Measurements from ENCODE around the gene ADAM10. TPM values are rescaled to one million over a fixed set of nuclear protein-coding genes. Genes with fewer than 3 reads are reported as not detected.
A peak's percentile ranks its signal among the peaks of the same experiment; 100 is the strongest.
"Not testable (repeated sequence)": the region's sequence is repeated elsewhere in the genome, so short reads cannot be mapped to it uniquely, and the experiment has no call there.

Gene ADAM10
- total RNA-seq, 3 donors from 2014 or later, result 57.0 to 60.2 (median 57.5) TPM

- Mint-ChIP-seq H3K27me3 (ENCODE audit: low read depth) (no peaks in the 10 kb centered on the region), H3K9me3 (peaks cover under 1% of the 10 kb centered on the region), H3K36me3 (ENCODE audit: insufficient read depth) (peaks cover 44% of the 10 kb centered on the region), H3K4me3 (peak overlapping the region; percentile 35), H3K4me1 (ENCODE audit: low read depth) (peaks cover 27% of the 10 kb centered on the region)
- DNase-seq (no peak), ATAC-seq (no peak)
Measured at GRCh38 chr15:58608129-58608590, 141.3 kb downstream of the ADAM10 start.

- no peak for ATAC-seq
- H3K4me3 Mint-ChIP-seq, result no peak overlapping the region
- H3K4me1 Mint-ChIP-seq (ENCODE audit: low read depth), result peaks cover 26% of the 10 kb centered on the region
- peaks cover 43% of the 10 kb centered on the region for H3K36me3 Mint-ChIP-seq (ENCODE audit: insufficient read depth)
- no peaks in the 10 kb centered on the region for H3K27me3 Mint-ChIP-seq (ENCODE audit: low read depth)
- DNase-seq, result no peak
- H3K9me3 Mint-ChIP-seq, result no peaks in the 10 kb centered on the region
Measured at GRCh38 chr15:58606577-58607080, 142.9 kb downstream of the ADAM10 start.

- H3K36me3 Mint-ChIP-seq (ENCODE audit: insufficient read depth), result peaks cover 42% of the 10 kb centered on the region
- no peaks in the 10 kb centered on the region for H3K27me3 Mint-ChIP-seq (ENCODE audit: low read depth)
- no peak overlapping the region for H3K4me3 Mint-ChIP-seq
- no peaks in the 10 kb centered on the region for H3K9me3 Mint-ChIP-seq
- peaks cover 25% of the 10 kb centered on the region for H3K4me1 Mint-ChIP-seq (ENCODE audit: low read depth)
- DNase-seq (no peak), ATAC-seq (no peak)
Measured at GRCh38 chr15:58605931-58606530, 143.5 kb downstream of the ADAM10 start.

- Mint-ChIP-seq H3K27me3 (ENCODE audit: low read depth) (no peaks in the 10 kb centered on the region), H3K4me3 (no peak overlapping the region), H3K36me3 (ENCODE audit: insufficient read depth) (peaks cover 29% of the 10 kb centered on the region), H3K4me1 (ENCODE audit: low read depth) (peaks cover 24% of the 10 kb centered on the region), H3K9me3 (no peaks in the 10 kb centered on the region)
- no peak for DNase-seq
- no peak for ATAC-seq
Measured at GRCh38 chr15:58604455-58604923, 145.0 kb downstream of the ADAM10 start.

GRCh38 chr15:58603927-58604326 lies 145.6 kb downstream of the ADAM10 start:
- Mint-ChIP-seq H3K36me3 (ENCODE audit: insufficient read depth) (peaks cover 28% of the 10 kb centered on the region), H3K4me1 (ENCODE audit: low read depth) (peaks cover 19% of the 10 kb centered on the region)
- not testable (repeated sequence) for H3K27me3 Mint-ChIP-seq (ENCODE audit: low read depth); ATAC-seq; H3K9me3 Mint-ChIP-seq; DNase-seq; H3K4me3 Mint-ChIP-seq

- no peaks in the 10 kb centered on the region for H3K9me3 Mint-ChIP-seq
- H3K27me3 Mint-ChIP-seq (ENCODE audit: low read depth), result no peaks in the 10 kb centered on the region
- H3K4me3 Mint-ChIP-seq, result no peak overlapping the region
- peaks cover 12% of the 10 kb centered on the region for H3K4me1 Mint-ChIP-seq (ENCODE audit: low read depth)
- H3K36me3 Mint-ChIP-seq (ENCODE audit: insufficient read depth), result peaks cover 31% of the 10 kb centered on the region
- no peak for DNase-seq
- no peak for ATAC-seq
Measured at GRCh38 chr15:58602823-58603222, 146.7 kb downstream of the ADAM10 start.

GRCh38 chr15:58598829-58599210 lies 150.7 kb downstream of the ADAM10 start:
- Mint-ChIP-seq H3K4me3 (no peak overlapping the region), H3K4me1 (ENCODE audit: low read depth) (peaks cover 3% of the 10 kb centered on the region), H3K27me3 (ENCODE audit: low read depth) (no peaks in the 10 kb centered on the region), H3K36me3 (ENCODE audit: insufficient read depth) (peaks cover 34% of the 10 kb centered on the region), H3K9me3 (no peaks in the 10 kb centered on the region)
- no peak for DNase-seq
- ATAC-seq, result no peak

- peaks cover 35% of the 10 kb centered on the region for H3K36me3 Mint-ChIP-seq (ENCODE audit: insufficient read depth)
Measured at GRCh38 chr15:58597943-58598828, 151.3 kb downstream of the ADAM10 start.

GRCh38 chr15:58595516-58596263 lies 153.8 kb downstream of the ADAM10 start:
- ATAC-seq, result no peak
- H3K9me3 Mint-ChIP-seq, result no peaks in the 10 kb centered on the region
- H3K4me1 Mint-ChIP-seq (ENCODE audit: low read depth), result peaks cover 3% of the 10 kb centered on the region
- H3K27me3 Mint-ChIP-seq (ENCODE audit: low read depth), result no peaks in the 10 kb centered on the region
- no peak for DNase-seq
- peaks cover 29% of the 10 kb centered on the region for H3K36me3 Mint-ChIP-seq (ENCODE audit: insufficient read depth)
- no peak overlapping the region for H3K4me3 Mint-ChIP-seq

More at GRCh38 chr15:58597943-58598828, 151.3 kb downstream of the ADAM10 start:
- ATAC-seq, result no peak
- Mint-ChIP-seq H3K27me3 (ENCODE audit: low read depth) (no peaks in the 10 kb centered on the region), H3K4me1 (ENCODE audit: low read depth) (peaks cover 3% of the 10 kb centered on the region), H3K9me3 (no peaks in the 10 kb centered on the region), H3K4me3 (no peak overlapping the region)
- DNase-seq, result no peak

- H3K36me3 Mint-ChIP-seq (ENCODE audit: insufficient read depth), result peaks cover 29% of the 10 kb centered on the region
- no peak for DNase-seq
- no peaks in the 10 kb centered on the region for H3K9me3 Mint-ChIP-seq
- no peak overlapping the region for H3K4me3 Mint-ChIP-seq
- H3K4me1 Mint-ChIP-seq (ENCODE audit: low read depth), result peaks cover 3% of the 10 kb centered on the region
- no peak for ATAC-seq
- H3K27me3 Mint-ChIP-seq (ENCODE audit: low read depth), result no peaks in the 10 kb centered on the region
Measured at GRCh38 chr15:58594898-58595297, 154.6 kb downstream of the ADAM10 start.

- ATAC-seq (no peak), DNase-seq (no peak)
- Mint-ChIP-seq H3K27me3 (ENCODE audit: low read depth) (no peaks in the 10 kb centered on the region), H3K9me3 (no peaks in the 10 kb centered on the region), H3K4me3 (no peak overlapping the region), H3K4me1 (ENCODE audit: low read depth) (peaks cover 2% of the 10 kb centered on the region), H3K36me3 (ENCODE audit: insufficient read depth) (peaks cover 26% of the 10 kb centered on the region)
Measured at GRCh38 chr15:58593870-58594269, 155.6 kb downstream of the ADAM10 start.

- peaks cover 3% of the 10 kb centered on the region for H3K4me1 Mint-ChIP-seq (ENCODE audit: low read depth)
- no peak for DNase-seq
- H3K9me3 Mint-ChIP-seq, result no peaks in the 10 kb centered on the region
- H3K4me3 Mint-ChIP-seq, result no peak overlapping the region
- H3K27me3 Mint-ChIP-seq (ENCODE audit: low read depth), result no peaks in the 10 kb centered on the region
- no peak for ATAC-seq
- peaks cover 11% of the 10 kb centered on the region for H3K36me3 Mint-ChIP-seq (ENCODE audit: insufficient read depth)
Measured at GRCh38 chr15:58590926-58591325, 158.6 kb downstream of the ADAM10 start.

GRCh38 chr15:58590236-58590635 lies 159.3 kb downstream of the ADAM10 start:
- ATAC-seq (no peak), DNase-seq (no peak)
- Mint-ChIP-seq H3K27me3 (ENCODE audit: low read depth) (no peaks in the 10 kb centered on the region), H3K4me1 (ENCODE audit: low read depth) (peaks cover 10% of the 10 kb centered on the region), H3K4me3 (no peak overlapping the region), H3K36me3 (ENCODE audit: insufficient read depth) (peaks cover 8% of the 10 kb centered on the region), H3K9me3 (no peaks in the 10 kb centered on the region)

- Mint-ChIP-seq H3K36me3 (ENCODE audit: insufficient read depth) (peaks cover 8% of the 10 kb centered on the region), H3K9me3 (no peaks in the 10 kb centered on the region), H3K27me3 (ENCODE audit: low read depth) (peaks cover 7% of the 10 kb centered on the region), H3K4me3 (no peak overlapping the region), H3K4me1 (ENCODE audit: low read depth) (peaks cover 17% of the 10 kb centered on the region)
- ATAC-seq (no peak), DNase-seq (no peak)
Measured at GRCh38 chr15:58589047-58589446, 160.5 kb downstream of the ADAM10 start.

All from activated T-cell treated with anti-CD3 and anti-CD28 coated beads, Interleukin-2, amount 50 U/mL, for 4 hours (primary cell).